ENCODE data around the gene MACC1. TPM values are rescaled to one million over a fixed set of nuclear protein-coding genes. Genes with fewer than 3 reads are reported as not detected.

The MACC1 gene
- total and polyA plus RNA-seq, 2 donors (not counting 3 experiments of a cell fraction or from before 2014, with no cell fraction given) = not detected

- Histone ChIP-seq H3K4me1 (ENCODE audit: control insufficient read depth, extremely low read depth, insufficient read depth, low read length) (no peaks in the 10 kb centered on the region), H3K4me2 (ENCODE audit: insufficient read depth, low read length) (no peak overlapping the region), H3K27ac (ENCODE audit: insufficient read depth, low read depth, low read length) (no peak overlapping the region), H3K36me3 (ENCODE audit: control insufficient read depth in 2 of 2, extremely low read depth in 1 of 2, insufficient read depth in 2 of 2, low read length in 2 of 2) (no peaks in the 10 kb centered on the region), H3K4me3 (replicated peaks in 1 of 3; ENCODE audit: insufficient read depth in 1 of 3, low read depth in 1 of 3, low read length in 3 of 3) (no peak overlapping the region), H3K9ac (replicated peaks; ENCODE audit: extremely low read depth, insufficient read depth, low read length) (no peak overlapping the region), H3K9me1 (replicated peaks; ENCODE audit: control insufficient read depth, extremely low read depth, insufficient read depth, low read length) (no peaks in the 10 kb centered on the region), H2AFZ (ENCODE audit: low read depth, low read length) (no peak overlapping the region), H3K9me3 (replicated peaks; ENCODE audit: control insufficient read depth, insufficient read depth, low read length) (no peaks in the 10 kb centered on the region), H3K27me3 (ENCODE audit: control insufficient read depth in 2 of 2, insufficient read depth in 2 of 2, low read length in 2 of 2) (no peaks in the 10 kb centered on the region), H4K20me1 (replicated peaks; ENCODE audit: control insufficient read depth, extremely low read depth, insufficient read depth, low read length) (no peaks in the 10 kb centered on the region), H3K79me2 (ENCODE audit: control insufficient read depth, insufficient read depth, low read length) (no peaks in the 10 kb centered on the region)
- CTCF ChIA-PET = no interaction called here
- dilution Hi-C loops (cut with MboI; ENCODE audit: extremely low pct_ligation_motif_present, low sequenced_read_pairs) = no loop called here
- POLR2A ChIA-PET = no interaction called here
- TF ChIP-seq MAX (IDR thresholded peaks at IDR 0.05; ENCODE audit: insufficient read depth, insufficient read length) (no peak), EZH2 (IDR thresholded peaks at IDR 0.05; ENCODE audit: borderline replicate concordance, low read depth, low read length, severe bottlenecking) (no peak), FOS (IDR thresholded peaks at IDR 0.05; ENCODE audit: borderline replicate concordance, insufficient read depth, low read length) (peak; percentile 6)
- no TSS peak for BruUV-seq (replicated peaks)
- FAIRE-seq (no peak), DNase-seq (ENCODE audit: low read depth, low spot score) (no peak)
- intact Hi-C loops (cut with micrococcal nuclease) = no loop called here
These were observed 19.6 kb upstream of the MACC1 start for GRCh38 chr7:20236790-20237189.

GRCh38 chr7:20236043-20236442 is 18.9 kb upstream of the MACC1 start:
- no peaks in the 10 kb centered on the region for H3K27me3 ChIP-seq (ENCODE audit: control insufficient read depth in 2 of 2, insufficient read depth in 2 of 2, low read length in 2 of 2)
- TF ChIP-seq GATA2 (IDR thresholded peaks at IDR 0.05; ENCODE audit: insufficient read depth, insufficient read length, low read depth, low read length) (no peak), MAX (IDR thresholded peaks at IDR 0.05; ENCODE audit: insufficient read depth, insufficient read length) (no peak), MYC (IDR thresholded peaks at IDR 0.05; ENCODE audit: low read depth, low read length) (no peak), JUN (IDR thresholded peaks at IDR 0.05; ENCODE audit: borderline replicate concordance, insufficient read depth, insufficient read length, low read depth) (no peak), CTCF (IDR thresholded peaks at IDR 0.05; ENCODE audit: extremely low read depth in 1 of 2, insufficient read depth in 1 of 2, low read depth in 1 of 2, low read length in 2 of 2) (no peak), POLR2AphosphoS5 (IDR thresholded peaks at IDR 0.05; ENCODE audit: insufficient read depth, low read depth, low read length) (no peak), POLR2A (IDR thresholded peaks at IDR 0.05; ENCODE audit: low read depth, low read length) (no peak), EZH2 (IDR thresholded peaks at IDR 0.05; ENCODE audit: borderline replicate concordance, low read depth, low read length, severe bottlenecking) (no peak), FOS (IDR thresholded peaks at IDR 0.05; ENCODE audit: borderline replicate concordance, insufficient read depth, low read length) (no peak)
- no peaks in the 10 kb centered on the region for H3K9me3 ChIP-seq (replicated peaks; ENCODE audit: control insufficient read depth, insufficient read depth, low read length)
- no peak overlapping the region for H2AFZ ChIP-seq (ENCODE audit: low read depth, low read length)
- H3K9me1 ChIP-seq (replicated peaks; ENCODE audit: control insufficient read depth, extremely low read depth, insufficient read depth, low read length) = no peaks in the 10 kb centered on the region
- H3K4me2 ChIP-seq (ENCODE audit: insufficient read depth, low read length) = no peak overlapping the region
- H3K4me1 ChIP-seq (ENCODE audit: control insufficient read depth, extremely low read depth, insufficient read depth, low read length) = no peaks in the 10 kb centered on the region
- H3K27ac ChIP-seq (ENCODE audit: insufficient read depth, low read depth, low read length) = no peak overlapping the region
- H4K20me1 ChIP-seq (replicated peaks; ENCODE audit: control insufficient read depth, extremely low read depth, insufficient read depth, low read length) = no peaks in the 10 kb centered on the region
- dilution Hi-C loops (cut with MboI; ENCODE audit: extremely low pct_ligation_motif_present, low sequenced_read_pairs) = no loop called here
- DNase-seq (ENCODE audit: low read depth, low spot score) (no peak), FAIRE-seq (no peak)
- CTCF ChIA-PET = no interaction called here
- intact Hi-C loops (cut with micrococcal nuclease) = no loop called here
- no peak overlapping the region for H3K4me3 ChIP-seq (replicated peaks in 1 of 3; ENCODE audit: insufficient read depth in 1 of 3, low read depth in 1 of 3, low read length in 3 of 3)
- H3K36me3 ChIP-seq (ENCODE audit: control insufficient read depth in 2 of 2, extremely low read depth in 1 of 2, insufficient read depth in 2 of 2, low read length in 2 of 2) = no peaks in the 10 kb centered on the region
- POLR2A ChIA-PET = no interaction called here
- H3K79me2 ChIP-seq (ENCODE audit: control insufficient read depth, insufficient read depth, low read length) = no peaks in the 10 kb centered on the region
- H3K9ac ChIP-seq (replicated peaks; ENCODE audit: extremely low read depth, insufficient read depth, low read length) = no peak overlapping the region
- BruUV-seq (replicated peaks) = no TSS peak
